Ovary (tissue), 3 donors: ENCODE data around the gene SCN4B.
"Not testable (repeated sequence)": the region's sequence is repeated elsewhere in the genome, so short reads cannot be mapped to it uniquely, and the experiment has no call there.

Source experiments
- POLR2A ChIP-seq: fragments of 450-650 bp; IDR thresholded peaks from one replicate; pipeline ENCODE4 v1.6.1; 2017; ENCODE audit warnings: antibody characterized with exemption, mild to moderate bottlenecking, moderate library complexity
- TF ChIP-seq, protein P1 (sequence below), 3 donors: fragments of 450-650 bp in 2 of 3; fragments of 200-600 bp in 1 of 3; IDR thresholded peaks; one replicate each; pipeline versions ENCODE4 v1.5.1 to v1.8.0; 2016 to 2022; ENCODE audit warnings: antibody characterized with exemption in 3 of 3, mild to moderate bottlenecking in 1 of 3
- donor health status: DM: no; HTN: no; CAD: no.

DNA sequence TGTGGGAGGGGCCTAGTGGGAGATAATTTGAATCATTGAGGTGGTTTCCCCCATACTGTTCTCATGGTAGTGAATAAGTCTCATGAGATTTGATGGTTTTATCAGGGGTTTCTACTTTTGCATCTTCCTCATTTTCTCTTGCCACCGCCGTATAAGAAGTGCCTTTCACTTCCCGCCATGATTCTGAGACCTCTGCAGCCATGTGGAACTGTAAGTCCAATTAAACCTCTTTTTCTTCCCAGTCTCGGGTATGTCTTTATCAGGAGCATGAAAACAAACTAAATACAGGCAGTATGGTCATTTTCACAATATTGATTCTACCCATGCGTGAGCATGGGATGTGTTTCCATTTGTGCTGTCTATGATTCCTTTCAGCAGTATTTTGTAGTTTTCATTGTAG, 40.2 kb upstream of the SCN4B start:
- TF ChIP-seq, protein P1, sequence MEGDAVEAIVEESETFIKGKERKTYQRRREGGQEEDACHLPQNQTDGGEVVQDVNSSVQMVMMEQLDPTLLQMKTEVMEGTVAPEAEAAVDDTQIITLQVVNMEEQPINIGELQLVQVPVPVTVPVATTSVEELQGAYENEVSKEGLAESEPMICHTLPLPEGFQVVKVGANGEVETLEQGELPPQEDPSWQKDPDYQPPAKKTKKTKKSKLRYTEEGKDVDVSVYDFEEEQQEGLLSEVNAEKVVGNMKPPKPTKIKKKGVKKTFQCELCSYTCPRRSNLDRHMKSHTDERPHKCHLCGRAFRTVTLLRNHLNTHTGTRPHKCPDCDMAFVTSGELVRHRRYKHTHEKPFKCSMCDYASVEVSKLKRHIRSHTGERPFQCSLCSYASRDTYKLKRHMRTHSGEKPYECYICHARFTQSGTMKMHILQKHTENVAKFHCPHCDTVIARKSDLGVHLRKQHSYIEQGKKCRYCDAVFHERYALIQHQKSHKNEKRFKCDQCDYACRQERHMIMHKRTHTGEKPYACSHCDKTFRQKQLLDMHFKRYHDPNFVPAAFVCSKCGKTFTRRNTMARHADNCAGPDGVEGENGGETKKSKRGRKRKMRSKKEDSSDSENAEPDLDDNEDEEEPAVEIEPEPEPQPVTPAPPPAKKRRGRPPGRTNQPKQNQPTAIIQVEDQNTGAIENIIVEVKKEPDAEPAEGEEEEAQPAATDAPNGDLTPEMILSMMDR (IDR thresholded peaks at IDR 0.05): not testable (repeated sequence)
- not testable (repeated sequence) for TF ChIP-seq POLR2A
